Lung (tissue), 12 donors: ENCODE results near the gene DIAPH1. TPM values are rescaled to one million over a fixed set of nuclear protein-coding genes. Genes with fewer than 3 reads are reported as not detected.
A peak's percentile ranks its signal among the peaks of the same experiment; 100 is the strongest.

ENCODE experiments used
- ATAC-seq: fragments of 200-7000 bp; cut with Tn5 transposase; one replicate; pipeline ENCODE4 v1.9.1; 2020; ENCODE audit warnings: moderate number of reproducible peaks; ENCODE audit not compliant: insufficient read depth, low FRiP score
- DNase-seq, 3 donors: peaks; one replicate each; pipeline ENCODE4 v3.0.0-alpha.2; 2013 to 2017
- H3K27ac ChIP-seq, 2 donors: one replicate each; pipeline ENCODE4 v1.5.1; 2013; ENCODE audit warnings: mild to moderate bottlenecking in 2 of 2, moderate library complexity in 2 of 2, control low read depth in 1 of 2, inconsistent platforms in 1 of 2, low read depth in 1 of 2, low read length in 1 of 2
- H3K27me3 ChIP-seq, 3 donors: one replicate each; pipeline ENCODE4 v1.5.1; 2013; ENCODE audit warnings: low read length in 2 of 3; ENCODE audit not compliant: control insufficient read depth in 3 of 3, insufficient read depth in 3 of 3
- H3K36me3 ChIP-seq, 4 donors: one replicate each; pipeline ENCODE4 v1.5.1; 2013; ENCODE audit warnings: low read length in 4 of 4, mild to moderate bottlenecking in 1 of 4, moderate library complexity in 1 of 4; ENCODE audit not compliant: control insufficient read depth in 4 of 4, insufficient read depth in 4 of 4
- H3K4me1 ChIP-seq, 5 donors: one replicate each; pipeline ENCODE4 v1.5.1; 2013; ENCODE audit warnings: low read length in 5 of 5, mild to moderate bottlenecking in 2 of 5, moderate library complexity in 1 of 5; ENCODE audit not compliant: control insufficient read depth in 5 of 5, insufficient read depth in 5 of 5
- H3K4me3 ChIP-seq: one replicate; pipeline ENCODE4 v1.5.1; 2013; ENCODE audit warnings: mild to moderate bottlenecking, control low read depth, moderate library complexity
- H3K9ac ChIP-seq, 2 donors: one replicate each; pipeline ENCODE4 v1.5.1; 2013; ENCODE audit warnings: low read length in 2 of 2, control low read depth in 1 of 2; ENCODE audit not compliant: insufficient read depth in 1 of 2
- H3K9me3 ChIP-seq, 4 donors: one replicate each; pipeline ENCODE4 v1.5.1; 2013; ENCODE audit warnings: low read length in 3 of 4, mild to moderate bottlenecking in 1 of 4, moderate library complexity in 1 of 4; ENCODE audit not compliant: control insufficient read depth in 4 of 4, insufficient read depth in 3 of 4
- CTCF ChIP-seq: IDR thresholded peaks from 2 replicates; pipeline ENCODE4 v1.5.1; 2012; ENCODE audit warnings: mild to moderate bottlenecking; ENCODE audit errors: control extremely low read depth, extremely low read depth
- WGBS, 2 donors: extraction: QIAGEN DNeasy Blood & Tissue Kit; methylation state at CpG; one replicate each; pipeline ENCODE4 v1.1.7; 2013; 5-methylcytosine and 5-hydroxymethylcytosine counted together
- polyA plus RNA-seq, 2 donors: library from polyadenylated mRNA; stranded (reverse); fragments of 200-250 nt; gene quantifications; one replicate each; pipeline ENCODE4 v1.2.1, GENCODE V29; 2013
- total RNA-seq, 2 donors: library from RNA; depleted of rRNA in 1 of 2; stranded (reverse); fragments of >200 nt in 1 of 2; gene quantifications; one replicate each; pipeline ENCODE4 v1.2.1, GENCODE V29; 2014 to 2021
- donor health status: control.
- donor health status: control.
- donor health status: Bipolar disorder and iron deficiency.
- donor health status: healthy.
- donor health status: DM: yes; HTN: yes; CAD: no.

The DIAPH1 gene
- total and polyA plus RNA-seq, 4 donors: 41.7 to 151 (median 64.4) TPM

GRCh38 chr5:141515946-141516671 lies 102.7 kb downstream of the DIAPH1 start:
- H3K9ac ChIP-seq: no peak overlapping the region
- 74 to 89% methylated on average over 4 of the region's 4 CpGs for WGBS, 2 donors
- H3K4me1 ChIP-seq: peaks cover 11 to 73% (median 23%) of the 10 kb centered on the region in 5 donors
- H3K36me3 ChIP-seq: peaks cover 6 to 37% (median 16%) of the 10 kb centered on the region in 4 donors
- ATAC-seq (no peak), DNase-seq (no peak)
- TF ChIP-seq CTCF: no peak
- H3K9me3 ChIP-seq: no peaks in the 10 kb centered on the region
- H3K27me3 ChIP-seq: no peaks in the 10 kb centered on the region
- H3K4me3 ChIP-seq: no peak overlapping the region
- peak overlapping the region in 1 of 2 donors; percentile 59 for H3K27ac ChIP-seq

- DNase-seq (no peak), ATAC-seq (no peak)
- TF ChIP-seq CTCF: no peak
- H3K27ac ChIP-seq: peak overlapping the region in 1 of 2 donors; percentile 21
- no peak overlapping the region for H3K9ac ChIP-seq
- no peaks in the 10 kb centered on the region for H3K27me3 ChIP-seq
- H3K36me3 ChIP-seq: peaks cover 6 to 39% (median 25%) of the 10 kb centered on the region in 4 donors
- WGBS, 2 donors: 77% methylated on average over 3 of the region's 3 CpGs
- no peak overlapping the region for H3K4me3 ChIP-seq
- H3K4me1 ChIP-seq: peaks cover 11 to 63% (median 20%) of the 10 kb centered on the region in 5 donors
- H3K9me3 ChIP-seq: no peaks in the 10 kb centered on the region
Measured at GRCh38 chr5:141515141-141515540, 103.7 kb downstream of the DIAPH1 start.

- Histone ChIP-seq H3K4me3 (no peak overlapping the region), H3K9ac (peak overlapping the region in 1 of 2 donors; percentile 92), H3K27ac (peak overlapping the region; percentile 72 to 75), H3K27me3 (no peaks in the 10 kb centered on the region), H3K36me3 (peaks cover 6 to 38% (median 30%) of the 10 kb centered on the region in 4 donors), H3K9me3 (no peaks in the 10 kb centered on the region), H3K4me1 (peaks cover 11 to 63% (median 20%) of the 10 kb centered on the region in 5 donors)
- no peak for TF ChIP-seq CTCF
- DNase-seq (peak in 1 of 3 donors; percentile 60), ATAC-seq (no peak)
- WGBS, 2 donors: 64 to 70% methylated on average over 6 of the region's 6 CpGs
Measured at GRCh38 chr5:141514330-141515133, 104.3 kb downstream of the DIAPH1 start.
